ENCODE measurements around the gene SPTLC2.
"Not testable (repeated sequence)": the region's sequence is repeated elsewhere in the genome, so short reads cannot be mapped to it uniquely, and the experiment has no call there.

SPTLC2 gene

DNA sequence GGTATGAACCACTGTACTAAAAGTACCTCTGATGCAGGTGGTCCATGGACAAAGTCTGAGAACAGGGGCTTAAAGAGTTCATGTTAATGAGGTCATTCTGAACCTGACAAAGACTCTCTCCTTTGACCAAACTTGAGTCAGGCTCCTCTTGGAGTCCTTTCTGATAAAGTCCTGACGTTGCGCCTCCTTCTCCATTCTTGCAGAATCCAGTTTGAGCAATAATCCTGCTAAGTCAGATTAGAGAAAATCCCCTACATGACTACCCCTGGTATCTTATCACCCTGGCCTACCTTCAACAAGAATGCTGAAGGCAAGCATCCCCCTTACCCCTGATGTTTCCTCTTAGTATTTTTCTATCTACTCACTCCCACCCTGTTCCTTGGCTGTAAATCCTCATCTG is 71.9 kb downstream of the SPTLC2 start:
- DNase-seq: no peak

DNA sequence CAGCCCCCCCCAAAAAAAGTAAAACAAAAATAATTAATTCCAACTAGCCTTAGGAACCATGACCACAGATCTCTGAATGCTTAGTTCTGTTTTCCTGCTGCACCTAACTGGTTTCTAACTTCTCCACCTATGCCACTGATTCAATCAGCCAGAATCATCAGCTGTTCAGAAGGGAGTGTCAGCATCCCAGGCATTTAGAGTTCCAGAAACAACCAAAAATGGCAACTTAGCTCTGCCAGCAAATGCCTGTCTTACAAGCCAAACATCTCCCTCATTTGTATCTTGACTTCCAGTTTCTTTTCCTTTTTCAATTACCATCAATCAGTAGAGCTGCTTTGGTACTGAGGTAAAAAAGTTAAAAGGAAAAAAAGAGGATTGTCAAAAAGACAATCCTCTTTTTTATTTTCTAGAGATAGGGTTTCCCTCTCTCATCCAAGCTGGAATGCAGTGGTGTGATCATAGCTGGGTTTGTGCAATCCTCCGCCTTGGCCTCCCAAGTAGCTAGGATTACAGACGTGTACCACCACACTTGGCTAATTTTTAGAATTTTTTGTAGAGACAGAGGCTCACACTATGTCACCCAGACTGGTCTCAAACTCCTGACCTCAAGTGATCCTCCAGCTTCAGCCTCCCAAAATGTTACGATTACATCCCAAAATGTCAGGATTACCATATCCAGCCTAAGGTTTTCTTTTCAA is 72.7 kb downstream of the SPTLC2 start:
- DNase-seq: no peak

DNA sequence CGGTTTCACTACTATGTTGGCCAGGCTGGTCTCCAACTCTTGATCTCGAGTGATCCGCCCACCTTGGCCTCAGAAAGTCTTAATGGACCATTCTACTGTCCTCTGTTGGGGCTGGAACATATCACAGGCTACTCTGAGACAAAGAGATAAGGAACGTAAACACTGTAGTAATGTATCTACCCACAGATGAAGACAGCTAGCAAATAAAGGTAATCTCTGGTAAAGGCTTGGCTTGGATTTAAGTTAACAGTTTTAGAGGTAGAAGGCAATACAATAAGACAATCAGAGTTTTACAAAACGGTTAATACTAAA is 73.2 kb downstream of the SPTLC2 start:
- DNase-seq: no peak

DNA sequence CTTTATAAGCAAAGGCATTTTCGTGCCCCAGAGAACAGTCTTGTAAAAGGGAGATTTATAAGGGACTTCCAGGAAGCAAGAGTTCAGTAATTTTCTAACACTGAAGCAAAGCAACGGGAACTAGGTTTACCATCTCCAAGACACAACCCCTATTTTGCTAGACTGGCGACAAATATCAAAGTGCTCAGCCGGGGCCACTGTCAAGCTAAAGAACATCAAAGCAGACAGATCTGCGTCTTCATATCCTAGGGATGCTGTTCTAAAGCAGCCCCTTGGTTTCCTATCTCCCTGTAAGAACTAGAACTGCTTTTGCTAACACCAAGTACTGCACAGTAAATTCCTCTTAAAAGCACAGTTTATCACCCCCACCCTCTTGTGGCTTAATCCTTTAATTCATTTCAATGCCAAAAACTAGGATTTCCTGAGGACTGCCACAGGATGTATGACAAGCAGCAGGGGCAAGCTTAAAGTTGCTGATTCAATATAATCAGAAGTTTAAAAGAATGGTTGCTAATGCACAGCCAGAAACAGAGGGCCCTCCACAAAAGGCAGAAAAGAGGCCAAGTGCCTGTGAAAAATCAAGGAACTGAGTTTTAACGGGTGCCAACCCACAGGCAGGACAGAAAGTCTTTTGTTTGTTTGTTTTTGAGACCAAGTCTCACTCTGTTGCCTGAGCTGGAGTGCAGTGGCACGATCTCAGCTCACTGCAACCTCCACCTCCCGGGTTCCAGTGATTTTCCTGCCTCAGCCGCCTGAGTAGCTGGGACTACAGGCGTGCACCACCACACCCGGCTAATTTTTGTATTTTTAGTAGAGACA is 73.8 kb downstream of the SPTLC2 start:
- DNase-seq: no peak

DNA sequence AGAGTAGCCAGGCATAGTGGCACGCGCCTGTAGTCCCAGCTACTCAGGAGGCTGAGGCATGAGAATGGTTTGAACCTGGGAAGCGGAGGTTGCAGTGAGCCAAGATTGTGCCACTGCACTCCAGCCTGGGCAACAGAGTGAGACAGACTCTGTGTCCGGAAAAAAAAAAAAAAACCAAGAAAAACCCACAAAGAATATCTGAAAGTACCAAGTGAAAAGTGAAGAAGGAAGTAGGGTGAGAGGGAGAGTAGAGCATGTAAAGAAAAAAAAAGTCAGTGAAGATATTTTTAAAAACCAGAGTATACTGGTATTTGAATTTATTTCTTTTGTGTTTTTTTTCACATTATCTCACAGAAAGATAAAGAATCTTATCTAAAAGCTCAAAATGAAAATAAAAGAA is 74.5 kb downstream of the SPTLC2 start:
- DNase-seq: no peak

DNA sequence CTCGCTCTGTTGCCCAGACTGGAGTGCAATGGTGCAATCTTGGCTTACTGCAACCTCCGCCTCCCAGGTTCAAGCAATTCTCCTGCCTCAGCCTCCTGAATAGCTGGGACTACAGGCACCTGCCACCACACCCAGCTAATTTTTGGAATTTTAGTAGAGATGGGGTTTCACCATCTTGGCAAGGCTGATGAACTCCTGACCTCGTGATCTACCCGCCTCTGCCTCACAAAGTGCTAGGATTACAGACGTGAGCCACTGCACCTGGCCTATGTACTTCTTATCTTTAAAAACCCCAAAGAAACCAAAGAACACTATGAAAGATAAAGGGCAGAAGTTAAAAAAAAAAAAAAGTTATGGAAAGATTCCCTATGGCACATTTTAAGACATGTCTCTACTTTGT is 79.5 kb downstream of the SPTLC2 start:
- DNase-seq: not testable (repeated sequence)

DNA sequence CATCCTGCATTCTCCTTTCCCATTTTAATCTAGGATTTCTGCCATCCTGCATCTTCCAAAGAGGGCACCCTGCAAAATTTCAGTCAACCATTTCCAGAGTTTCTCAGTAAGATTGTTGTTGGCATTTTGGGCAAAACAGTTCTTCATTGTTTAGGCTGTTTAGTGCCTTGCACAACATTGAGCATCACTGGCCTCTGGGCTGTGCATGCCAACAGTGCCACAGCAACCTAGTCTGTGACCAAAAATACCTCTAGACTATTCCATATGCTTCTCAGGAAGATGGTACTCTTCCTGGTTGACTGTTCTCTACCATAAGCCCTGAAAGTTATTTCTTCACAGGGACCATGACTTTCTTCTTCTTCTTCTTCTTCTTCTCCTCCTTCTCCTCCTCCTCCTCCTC is 85.4 kb downstream of the SPTLC2 start:
- no peak for DNase-seq

DNA sequence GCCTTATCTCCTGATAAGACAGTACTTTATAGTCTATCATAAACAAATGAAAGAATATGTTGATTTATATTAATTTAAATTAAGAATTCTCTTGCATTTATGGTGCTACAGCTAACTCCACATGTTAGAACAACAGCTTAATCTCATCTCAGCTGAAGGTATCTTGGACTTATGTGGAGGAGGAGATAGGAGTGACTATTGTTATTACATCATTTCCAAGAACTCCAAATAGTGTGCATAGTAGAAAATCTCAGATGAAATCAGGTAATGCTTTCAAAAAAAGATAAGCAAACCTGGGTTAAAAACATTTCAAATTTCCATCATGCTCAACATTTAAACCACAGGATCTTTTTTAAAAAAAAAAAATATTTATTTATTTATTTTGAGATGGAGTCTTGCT is 86.5 kb downstream of the SPTLC2 start:
- DNase-seq: no peak

DNA sequence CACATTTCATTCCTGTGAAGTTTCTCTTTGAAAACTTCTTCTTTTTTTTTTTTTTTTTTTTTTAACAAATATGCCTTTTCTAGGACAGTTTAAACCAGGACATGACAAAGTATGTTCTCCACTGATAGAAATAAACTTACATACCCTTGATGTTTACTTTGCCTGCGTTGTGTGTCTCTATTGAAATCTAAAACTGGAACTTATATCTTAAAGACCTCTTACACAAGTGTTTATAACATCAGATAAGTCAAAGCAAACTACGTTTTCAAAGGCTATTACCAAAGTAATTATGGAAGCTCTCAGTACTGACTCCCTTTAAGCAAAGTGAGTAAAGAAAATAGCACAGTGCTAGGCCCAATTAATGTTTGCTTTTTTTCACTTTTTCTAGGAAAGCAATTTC is 87.2 kb downstream of the SPTLC2 start:
- no peak for DNase-seq

DNA sequence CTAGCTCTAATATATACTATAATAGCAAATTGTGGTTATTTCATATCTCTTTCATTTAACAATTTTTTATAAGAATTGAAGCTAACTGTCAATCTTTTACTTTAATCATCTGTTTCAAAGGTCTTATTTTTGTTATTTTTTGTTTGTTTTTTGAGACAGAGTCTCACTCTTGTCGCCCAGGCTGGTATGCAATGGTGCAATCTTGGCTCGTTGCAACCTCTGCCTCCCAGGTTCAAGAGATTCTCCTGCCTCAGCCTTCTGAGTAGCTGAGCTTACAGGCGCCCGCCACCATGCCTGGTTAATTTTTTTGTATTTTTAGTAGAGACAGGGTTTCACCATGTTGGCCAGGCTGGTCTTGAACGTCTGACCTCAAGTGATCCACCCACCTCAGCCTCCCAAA is 87.7 kb downstream of the SPTLC2 start:
- DNase-seq: not testable (repeated sequence)

DNA sequence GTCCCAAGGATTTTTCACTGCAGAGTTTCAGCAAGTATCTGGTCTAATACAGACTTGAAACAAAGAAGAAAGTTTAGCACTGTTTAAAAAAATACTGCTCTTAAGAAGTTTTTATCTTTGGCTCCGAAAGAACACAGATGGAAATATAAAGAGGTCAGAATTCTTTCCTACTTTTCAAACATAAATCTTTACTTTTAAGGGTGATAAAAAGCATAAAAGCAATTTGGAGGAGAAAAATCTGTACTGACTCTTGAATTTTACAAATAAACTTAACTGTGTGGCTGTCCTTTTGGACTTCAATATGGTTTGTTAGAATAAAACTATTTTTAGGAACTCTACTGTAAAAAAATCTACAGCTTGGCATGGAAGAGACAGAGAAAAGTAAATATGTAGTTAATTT is 90.2 kb downstream of the SPTLC2 start:
- no peak for DNase-seq

DNA sequence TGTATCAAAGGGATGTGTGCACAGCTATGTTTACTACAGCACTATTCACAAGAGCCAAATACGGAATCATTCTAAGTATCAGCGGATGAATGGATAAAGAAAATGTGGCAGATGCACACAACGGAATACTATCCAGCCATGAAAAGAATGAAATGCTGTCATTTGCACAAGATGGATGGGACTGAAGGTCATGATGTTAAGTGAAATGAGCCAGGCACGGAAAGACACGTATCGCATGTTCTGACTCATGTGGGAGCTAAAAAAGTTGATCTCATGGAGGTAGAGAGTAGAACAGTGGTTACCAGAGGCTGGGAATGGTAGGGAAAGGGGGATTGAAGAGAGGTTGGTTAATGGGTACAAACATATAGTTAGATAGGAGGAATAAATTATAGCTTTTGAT is 91.9 kb downstream of the SPTLC2 start:
- DNase-seq: no peak

DNA sequence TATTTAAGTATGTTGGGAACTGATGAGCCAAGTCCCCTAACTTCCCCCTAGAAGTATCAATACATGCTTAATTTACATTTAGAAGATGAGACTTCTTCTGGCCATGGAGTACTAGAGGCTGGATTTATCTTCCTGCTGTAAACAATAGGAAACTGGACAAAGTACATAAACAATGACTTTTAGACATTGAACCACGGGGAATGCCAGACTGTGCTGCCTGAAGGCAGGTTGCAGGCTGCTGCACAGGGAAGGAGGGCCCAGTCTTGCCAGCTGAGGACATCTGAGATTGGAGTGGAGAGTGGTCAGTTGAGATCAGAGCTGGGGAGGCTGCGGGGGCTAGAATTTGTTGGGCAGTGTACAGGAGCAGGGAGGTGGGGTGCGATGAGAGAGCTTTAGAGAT is 93.3 kb downstream of the SPTLC2 start:
- no peak for DNase-seq

DNA sequence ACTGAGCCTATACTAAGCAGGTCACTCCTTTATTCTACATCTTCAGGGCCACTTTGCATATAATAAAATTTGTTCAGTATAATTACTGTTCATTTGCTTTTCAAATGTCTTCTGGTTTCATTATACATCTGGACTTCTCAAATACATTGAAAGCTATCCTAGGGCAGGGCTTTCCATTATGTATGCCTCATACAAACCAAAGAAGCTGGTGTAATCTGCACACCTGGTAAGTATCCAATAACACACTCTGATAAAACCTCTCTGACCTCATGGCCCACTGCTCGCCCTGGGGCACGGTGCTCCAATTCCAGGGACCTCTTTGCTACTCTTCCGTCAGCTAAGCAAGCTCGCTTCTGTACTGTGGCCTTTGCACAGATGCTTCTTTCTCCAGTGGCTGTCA is 95.9 kb downstream of the SPTLC2 start:
- no peak for DNase-seq

DNA sequence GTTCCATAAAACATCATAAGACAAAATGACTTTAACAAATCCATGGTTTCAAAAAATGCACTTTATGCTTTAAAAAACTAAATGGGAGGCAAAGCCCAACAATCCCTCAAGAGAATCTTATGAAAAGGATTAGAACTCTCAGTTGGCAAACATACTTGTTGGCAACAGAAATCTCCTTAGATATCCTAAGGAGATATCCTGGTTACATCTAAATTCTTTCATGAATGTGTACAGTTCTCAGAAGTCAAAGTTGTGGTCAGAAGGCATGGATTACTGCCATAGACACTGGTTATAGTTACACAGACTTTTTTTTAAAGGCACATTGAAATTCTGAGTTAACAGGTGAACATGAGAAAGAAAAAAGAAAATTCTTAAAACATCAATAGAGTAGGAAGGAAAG is 100.3 kb downstream of the SPTLC2 start:
- DNase-seq: no peak

DNA sequence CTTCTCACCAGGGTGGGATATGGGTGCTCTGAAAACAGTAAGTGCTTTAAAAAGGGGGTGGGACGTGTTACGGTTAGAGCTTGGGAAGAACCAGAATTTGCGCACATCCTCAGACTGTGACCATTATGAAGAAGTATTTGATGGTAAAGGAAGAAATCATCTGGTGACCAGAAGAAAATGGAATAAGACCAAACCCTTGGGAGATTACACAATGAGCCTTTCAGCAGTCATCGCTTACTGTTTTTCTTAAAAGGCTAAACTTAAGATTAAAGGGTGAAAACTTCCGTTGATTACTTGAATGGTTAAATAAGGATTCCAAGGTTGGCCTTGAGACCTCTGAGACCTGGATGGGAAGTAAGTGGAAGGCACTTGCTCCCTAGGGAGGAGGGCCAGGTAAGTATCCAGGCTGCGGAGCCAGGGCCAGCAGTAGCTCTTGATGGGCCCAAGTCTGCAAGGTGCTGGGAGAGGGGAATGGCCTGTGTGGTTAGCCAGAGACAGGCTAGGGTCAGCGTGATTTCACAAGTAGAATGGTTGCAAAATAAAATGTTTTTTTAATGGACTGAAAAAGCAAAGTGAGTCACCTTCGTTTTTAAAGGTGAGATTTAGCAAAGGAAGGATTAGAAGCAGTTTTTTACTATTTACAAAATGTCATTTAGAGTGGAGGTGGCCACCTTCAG is 104.8 kb downstream of the SPTLC2 start:
- no peak for DNase-seq

DNA sequence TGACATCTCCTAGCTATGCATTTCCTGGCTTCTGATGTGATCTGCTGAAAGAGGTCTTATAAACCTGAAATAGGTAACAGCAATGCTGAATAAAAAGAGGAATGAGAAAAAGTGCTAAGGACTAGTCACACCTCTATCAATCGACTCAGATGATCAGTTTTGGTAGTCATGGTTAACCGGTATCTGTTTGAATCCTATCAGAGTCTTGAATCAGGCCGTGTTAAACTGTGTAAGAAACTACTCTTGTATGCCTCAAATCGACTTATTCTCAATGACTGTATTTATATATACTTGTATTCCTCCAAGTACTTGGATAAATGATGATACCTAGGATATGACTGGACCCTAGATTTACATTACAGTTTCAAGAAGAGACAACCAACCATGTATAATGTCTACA is 107.1 kb downstream of the SPTLC2 start:
- DNase-seq: no peak

DNA sequence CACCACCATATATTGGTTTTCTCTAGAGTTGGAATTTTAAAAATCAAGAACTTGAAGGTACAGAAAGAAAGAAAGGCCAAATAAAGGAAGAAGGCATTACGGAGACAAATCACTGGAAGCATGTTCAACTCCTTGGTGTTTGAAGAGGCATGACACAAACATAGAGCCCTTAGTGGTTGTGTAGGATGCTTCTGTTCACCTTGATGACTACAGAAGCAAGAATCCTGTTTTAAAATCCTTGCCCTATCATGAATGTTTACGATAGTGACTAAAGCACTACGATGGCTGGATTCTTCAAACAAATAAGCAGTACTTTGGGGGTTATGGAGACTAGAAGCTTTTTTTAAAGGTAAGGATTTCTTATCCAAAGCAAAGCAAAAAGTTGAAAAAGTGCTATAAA is 107.6 kb downstream of the SPTLC2 start:
- no peak for DNase-seq

DNA sequence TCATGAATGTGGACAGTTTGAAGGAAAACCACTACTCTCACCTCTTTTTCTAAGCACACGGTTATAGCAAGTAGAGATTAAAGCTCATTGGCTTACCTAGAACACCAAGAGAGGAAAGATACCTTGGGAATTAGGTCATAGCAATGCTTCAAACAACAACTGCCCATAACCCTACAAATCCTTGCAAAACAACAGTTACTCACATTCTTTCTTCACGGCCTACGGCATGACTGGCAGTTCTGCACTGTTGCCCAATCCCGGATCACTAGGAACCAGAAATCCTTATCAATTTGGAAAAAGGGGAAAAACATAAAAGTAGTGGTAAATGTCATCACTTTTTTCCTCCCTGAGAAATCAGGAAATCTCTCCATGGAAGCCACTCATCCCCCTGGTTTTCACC is 108.2 kb downstream of the SPTLC2 start:
- DNase-seq: no peak

DNA sequence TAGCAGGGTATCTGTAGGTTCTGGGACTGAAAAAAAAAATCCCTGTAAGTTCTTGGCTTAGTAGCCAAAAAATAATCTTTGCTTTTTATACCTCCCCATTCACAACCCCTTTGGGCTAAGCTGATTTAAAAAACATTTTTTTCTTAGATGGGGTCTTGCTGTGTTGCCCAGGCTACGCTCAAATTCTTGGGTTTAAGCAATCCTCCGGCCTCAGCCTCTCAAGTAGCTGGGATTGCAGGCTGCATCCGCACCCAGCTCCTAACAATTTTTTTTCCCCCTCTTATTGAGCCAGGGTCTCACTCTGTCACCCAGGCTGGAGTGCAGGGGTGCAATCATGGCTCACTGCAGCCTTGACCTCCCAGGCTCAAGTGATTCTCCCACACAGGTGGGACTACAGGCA is 108.7 kb downstream of the SPTLC2 start:
- DNase-seq: no peak

DNA sequence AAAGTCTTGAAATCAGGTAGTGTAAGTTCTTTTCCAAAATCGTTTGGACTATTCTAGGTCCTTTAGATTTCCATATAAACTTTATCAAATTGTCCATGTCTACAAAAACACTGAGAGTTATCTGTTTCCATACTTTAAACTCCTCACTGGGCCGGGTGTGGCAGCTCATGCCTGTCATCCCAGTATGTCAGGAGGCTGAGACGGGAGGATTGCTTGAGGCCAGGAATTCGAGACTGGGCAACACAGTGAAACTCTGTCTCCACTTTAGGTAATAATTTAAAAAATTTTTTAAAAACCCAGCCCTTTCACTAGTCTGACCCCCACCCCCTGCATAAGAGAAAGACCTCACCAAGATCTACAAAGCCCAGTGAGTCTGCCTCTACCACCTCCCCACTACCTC is 111.4 kb downstream of the SPTLC2 start:
- no peak for DNase-seq

DNA sequence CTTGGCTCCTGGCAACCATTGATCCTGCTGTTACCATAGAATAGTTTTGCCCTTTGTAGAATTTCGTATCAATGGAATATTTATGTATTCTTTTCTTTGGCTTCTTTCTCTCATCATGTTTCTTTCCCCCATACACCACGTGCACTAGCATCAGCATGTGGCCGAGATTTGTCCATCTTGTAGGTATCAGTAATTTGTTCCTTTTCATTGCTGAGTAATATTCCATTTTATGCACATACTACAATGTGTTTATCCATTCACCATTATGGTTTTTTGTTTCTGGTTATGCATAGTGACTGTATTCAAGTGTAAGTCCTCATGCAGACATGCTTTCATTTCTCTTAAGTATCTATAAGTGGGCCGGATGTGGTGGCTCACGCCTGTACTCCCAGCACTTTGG is 113.3 kb downstream of the SPTLC2 start:
- no peak for DNase-seq

DNA sequence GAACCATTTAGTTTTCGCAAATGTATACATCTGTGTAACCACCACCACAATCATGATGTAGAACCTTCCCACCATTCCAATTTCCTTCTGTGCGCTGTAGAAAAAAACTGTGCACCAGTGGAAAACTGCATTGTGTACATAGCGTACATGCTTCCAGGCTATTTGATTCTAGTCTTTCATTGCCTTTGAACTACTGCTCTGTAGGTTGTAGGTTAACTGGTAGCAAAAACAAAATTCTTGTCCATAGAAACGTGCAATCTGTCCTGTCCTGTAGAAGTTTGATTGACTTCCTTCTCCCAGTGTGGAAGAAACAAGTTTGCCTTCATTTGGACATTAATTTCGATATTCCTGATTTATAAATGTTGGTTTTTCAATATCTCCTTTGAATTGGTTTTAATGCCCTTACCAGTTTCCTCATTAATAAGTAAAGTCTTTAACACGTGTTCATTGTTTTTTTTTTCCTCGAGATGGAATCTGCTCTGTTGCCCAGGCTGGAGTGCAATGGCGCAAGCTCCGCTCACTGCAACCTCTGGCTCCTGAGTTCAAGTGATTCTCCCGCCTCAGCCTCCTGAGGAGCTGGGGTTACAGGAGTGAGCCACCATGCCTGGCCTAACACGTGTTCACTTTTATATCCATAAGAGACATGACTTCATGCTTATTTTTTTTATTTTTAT is 114.2 kb downstream of the SPTLC2 start:
- DNase-seq: no peak

DNA sequence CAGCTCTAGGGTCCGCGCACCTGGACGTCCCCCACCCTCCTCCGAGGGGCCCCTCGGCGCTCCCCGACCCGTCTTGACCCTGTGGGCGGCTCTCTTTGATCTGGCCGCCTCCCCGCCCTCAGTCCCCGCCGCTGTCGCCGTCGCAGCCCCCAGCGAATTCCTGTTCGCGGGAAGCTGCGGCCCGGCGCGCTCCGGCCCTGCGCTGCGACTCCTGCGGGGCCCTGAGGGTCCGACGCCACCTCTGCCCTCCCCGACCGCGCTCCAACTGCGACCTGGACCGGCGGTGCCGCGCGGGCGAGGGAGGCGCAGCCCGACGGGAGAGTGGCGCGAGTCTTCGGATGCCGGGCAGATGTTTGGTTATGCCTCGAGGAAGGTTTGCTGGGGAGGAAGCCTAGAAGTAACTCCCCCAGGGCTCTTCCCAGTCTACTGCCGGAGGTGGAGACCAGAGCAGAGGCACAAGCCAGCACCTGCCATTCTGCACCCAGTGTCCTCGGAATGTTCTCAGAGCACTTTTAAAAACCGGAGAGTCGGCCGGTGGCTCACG is 117.4 kb downstream of the SPTLC2 start:
- DNase-seq: no peak

Measured in stimulated activated naive CD4-positive, alpha-beta T cell treated with Interleukin-2 at 50 U/mL for 16 hours (primary cell).